ENCODE data around the gene ALOX5.

The ALOX5 gene

DNA sequence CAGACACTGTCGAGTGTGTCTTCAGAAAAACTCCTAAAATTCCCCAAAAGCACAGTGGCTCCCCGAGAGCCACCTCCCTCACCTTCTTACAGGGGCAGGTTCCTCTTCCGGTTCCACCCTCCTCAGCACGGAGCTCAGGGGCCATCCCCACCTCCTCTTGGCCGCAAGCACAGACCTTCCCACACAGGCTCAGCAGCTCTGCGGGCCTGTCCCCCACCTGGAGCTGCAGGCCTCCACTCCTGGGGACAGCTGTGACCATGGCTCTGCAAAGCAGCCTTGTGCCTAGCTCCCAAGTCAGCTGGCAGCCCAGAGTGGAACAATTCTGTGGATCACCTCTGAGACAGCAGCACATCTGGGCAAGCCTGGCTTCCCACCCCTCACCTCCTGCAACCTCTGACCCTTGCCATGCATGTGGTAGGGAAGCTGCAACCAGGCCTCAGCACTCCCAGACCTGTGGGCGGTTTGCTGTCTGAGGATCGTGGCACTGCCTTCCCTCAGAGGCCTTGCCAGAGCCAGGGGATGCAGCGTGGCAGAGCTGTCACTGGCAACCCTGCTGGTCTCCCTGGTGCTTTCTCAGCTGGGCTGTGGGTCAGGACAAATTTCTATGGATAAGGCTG is 79.7 kb downstream of the ALOX5 start:
- Histone ChIP-seq H3K79me2 (no peaks in the 10 kb centered on the region), H3K27me3 (ENCODE audit: control insufficient read depth, insufficient read depth, low read length) (no peaks in the 10 kb centered on the region), H3K4me1 (no peaks in the 10 kb centered on the region), H3K36me3 (ENCODE audit: control insufficient read depth, insufficient read depth, low read length) (no peaks in the 10 kb centered on the region), H2AFZ (no peak overlapping the region), H3K27ac (no peak overlapping the region), H3K4me2 (ENCODE audit: low read length) (no peak overlapping the region), H3K9ac (no peak overlapping the region), H3K4me3 (ENCODE audit: low read depth, low read length) (no peak overlapping the region), H3K9me3 (ENCODE audit: control insufficient read depth, low read length) (no peaks in the 10 kb centered on the region)
- TF ChIP-seq, protein P1, sequence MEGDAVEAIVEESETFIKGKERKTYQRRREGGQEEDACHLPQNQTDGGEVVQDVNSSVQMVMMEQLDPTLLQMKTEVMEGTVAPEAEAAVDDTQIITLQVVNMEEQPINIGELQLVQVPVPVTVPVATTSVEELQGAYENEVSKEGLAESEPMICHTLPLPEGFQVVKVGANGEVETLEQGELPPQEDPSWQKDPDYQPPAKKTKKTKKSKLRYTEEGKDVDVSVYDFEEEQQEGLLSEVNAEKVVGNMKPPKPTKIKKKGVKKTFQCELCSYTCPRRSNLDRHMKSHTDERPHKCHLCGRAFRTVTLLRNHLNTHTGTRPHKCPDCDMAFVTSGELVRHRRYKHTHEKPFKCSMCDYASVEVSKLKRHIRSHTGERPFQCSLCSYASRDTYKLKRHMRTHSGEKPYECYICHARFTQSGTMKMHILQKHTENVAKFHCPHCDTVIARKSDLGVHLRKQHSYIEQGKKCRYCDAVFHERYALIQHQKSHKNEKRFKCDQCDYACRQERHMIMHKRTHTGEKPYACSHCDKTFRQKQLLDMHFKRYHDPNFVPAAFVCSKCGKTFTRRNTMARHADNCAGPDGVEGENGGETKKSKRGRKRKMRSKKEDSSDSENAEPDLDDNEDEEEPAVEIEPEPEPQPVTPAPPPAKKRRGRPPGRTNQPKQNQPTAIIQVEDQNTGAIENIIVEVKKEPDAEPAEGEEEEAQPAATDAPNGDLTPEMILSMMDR (IDR thresholded peaks at IDR 0.05) = no peak

DNA sequence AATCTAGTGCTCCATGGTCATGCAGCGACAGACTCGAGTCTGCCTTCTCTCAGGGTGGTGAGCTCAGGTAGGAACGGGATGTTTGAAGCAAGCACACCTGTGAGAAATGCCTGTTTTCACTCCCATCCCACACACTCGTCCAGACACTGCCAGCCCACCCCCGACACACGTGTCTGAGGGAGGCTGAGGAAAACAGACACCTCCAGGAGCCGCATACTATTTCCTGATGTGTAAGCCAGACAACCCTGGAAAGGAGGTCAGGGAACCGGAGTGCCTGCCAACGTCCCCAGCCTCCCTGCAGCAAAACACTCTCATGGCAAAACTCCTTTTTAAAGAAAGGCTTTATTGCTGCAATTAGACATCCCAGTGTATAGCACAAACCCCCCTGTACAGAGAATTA is 80.2 kb downstream of the ALOX5 start:
- no peaks in the 10 kb centered on the region for H3K4me1 ChIP-seq
- no peaks in the 10 kb centered on the region for H3K36me3 ChIP-seq (ENCODE audit: control insufficient read depth, insufficient read depth, low read length)
- no peak overlapping the region for H3K4me3 ChIP-seq (ENCODE audit: low read depth, low read length)
- H3K79me2 ChIP-seq = no peaks in the 10 kb centered on the region
- no peaks in the 10 kb centered on the region for H3K27me3 ChIP-seq (ENCODE audit: control insufficient read depth, insufficient read depth, low read length)
- TF ChIP-seq, protein P1 (IDR thresholded peaks at IDR 0.05) = no peak
- no peak overlapping the region for H3K27ac ChIP-seq
- H3K4me2 ChIP-seq (ENCODE audit: low read length) = no peak overlapping the region
- H3K9ac ChIP-seq = no peak overlapping the region
- H2AFZ ChIP-seq = no peak overlapping the region
- H3K9me3 ChIP-seq (ENCODE audit: control insufficient read depth, low read length) = no peaks in the 10 kb centered on the region

DNA sequence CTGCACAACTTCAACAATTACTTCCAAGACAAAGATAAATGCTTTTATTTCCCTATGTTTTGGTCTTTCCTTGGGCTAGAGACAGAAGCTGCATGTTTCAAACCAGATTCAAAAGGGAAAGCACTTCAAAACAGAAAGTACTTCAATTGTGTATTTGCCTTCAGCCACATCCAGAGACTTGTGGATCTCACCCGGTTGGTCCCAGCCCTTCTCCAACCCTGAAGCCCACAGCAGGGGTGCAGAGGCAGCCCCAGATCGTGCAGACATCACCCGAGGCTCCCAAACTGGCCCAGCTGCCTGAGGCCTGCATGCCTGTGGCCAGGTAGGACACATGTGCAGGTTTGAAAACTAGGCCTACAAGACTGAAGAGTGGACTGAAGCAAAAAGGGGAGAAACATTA is 80.8 kb downstream of the ALOX5 start:
- Histone ChIP-seq H3K4me2 (ENCODE audit: low read length) (no peak overlapping the region), H3K79me2 (no peaks in the 10 kb centered on the region), H3K4me3 (ENCODE audit: low read depth, low read length) (no peak overlapping the region), H3K36me3 (ENCODE audit: control insufficient read depth, insufficient read depth, low read length) (no peaks in the 10 kb centered on the region), H3K27ac (no peak overlapping the region), H3K4me1 (no peaks in the 10 kb centered on the region), H2AFZ (no peak overlapping the region), H3K9ac (no peak overlapping the region), H3K9me3 (ENCODE audit: control insufficient read depth, low read length) (no peaks in the 10 kb centered on the region), H3K27me3 (ENCODE audit: control insufficient read depth, insufficient read depth, low read length) (no peaks in the 10 kb centered on the region)
- TF ChIP-seq, protein P1 (IDR thresholded peaks at IDR 0.05) = no peak

DNA sequence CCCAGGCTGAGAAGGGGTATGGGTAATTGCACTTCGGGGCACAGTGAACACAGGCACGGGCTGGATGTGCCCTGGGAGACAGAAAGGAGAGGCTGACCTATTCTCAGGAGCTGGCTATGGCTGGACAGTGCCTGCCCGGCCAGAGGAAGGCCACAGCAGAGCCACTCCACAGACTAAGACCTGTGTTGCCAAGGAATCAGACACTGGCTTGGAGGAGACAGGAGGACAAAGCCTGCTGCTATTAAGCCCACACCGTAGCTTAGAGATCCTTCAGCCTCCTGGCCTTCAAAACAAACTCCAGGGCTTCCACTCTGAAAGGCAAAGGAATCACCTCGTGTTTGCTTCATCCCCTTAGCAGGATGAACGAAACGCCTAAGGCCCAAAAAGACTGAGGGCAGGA is 82.2 kb downstream of the ALOX5 start:
- no peak overlapping the region for H3K9ac ChIP-seq
- no peaks in the 10 kb centered on the region for H3K9me3 ChIP-seq (ENCODE audit: control insufficient read depth, low read length)
- no peak overlapping the region for H3K4me3 ChIP-seq (ENCODE audit: low read depth, low read length)
- no peaks in the 10 kb centered on the region for H3K4me1 ChIP-seq
- no peak overlapping the region for H2AFZ ChIP-seq
- no peak overlapping the region for H3K27ac ChIP-seq
- TF ChIP-seq, protein P1 (IDR thresholded peaks at IDR 0.05) = no peak
- H3K27me3 ChIP-seq (ENCODE audit: control insufficient read depth, insufficient read depth, low read length) = no peaks in the 10 kb centered on the region
- no peaks in the 10 kb centered on the region for H3K36me3 ChIP-seq (ENCODE audit: control insufficient read depth, insufficient read depth, low read length)
- no peaks in the 10 kb centered on the region for H3K79me2 ChIP-seq
- no peak overlapping the region for H3K4me2 ChIP-seq (ENCODE audit: low read length)

DNA sequence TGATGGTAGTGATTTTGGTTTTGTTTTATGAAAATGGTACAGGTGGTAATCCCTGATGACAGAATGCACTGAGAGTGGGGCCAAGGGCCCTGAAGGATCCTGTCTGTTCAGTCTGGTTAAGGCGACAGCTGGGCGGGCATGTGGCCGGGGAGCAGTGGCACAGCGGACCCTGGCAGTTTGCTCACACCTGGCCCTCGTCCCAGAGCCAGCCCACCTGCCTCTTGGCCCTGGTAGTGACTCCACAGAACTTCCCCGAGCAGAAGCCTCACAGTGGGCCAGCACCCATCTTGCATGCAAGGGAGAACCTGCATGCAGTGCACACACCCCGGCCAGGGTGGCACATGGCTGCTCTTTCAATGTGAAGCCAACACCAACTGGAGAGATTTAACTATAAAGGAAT is 82.8 kb downstream of the ALOX5 start:
- Histone ChIP-seq H3K4me2 (ENCODE audit: low read length) (no peak overlapping the region), H3K27me3 (ENCODE audit: control insufficient read depth, insufficient read depth, low read length) (no peaks in the 10 kb centered on the region), H3K79me2 (no peaks in the 10 kb centered on the region), H3K9me3 (ENCODE audit: control insufficient read depth, low read length) (no peaks in the 10 kb centered on the region), H3K27ac (no peak overlapping the region), H2AFZ (no peak overlapping the region), H3K9ac (no peak overlapping the region), H3K4me1 (no peaks in the 10 kb centered on the region), H3K36me3 (ENCODE audit: control insufficient read depth, insufficient read depth, low read length) (no peaks in the 10 kb centered on the region), H3K4me3 (ENCODE audit: low read depth, low read length) (no peak overlapping the region)
- TF ChIP-seq, protein P1 (IDR thresholded peaks at IDR 0.05) = no peak
